Cardiac fibroblast (primary cell): ENCODE results near the gene TFG.

ENCODE experiments used
- DNase-seq, 2 donors: peaks; one replicate each; pipeline versions ENCODE4 v3.0.0 to v3.0.0-alpha.2; 2010; ENCODE audit warnings: low read depth in 2 of 2
- H3K4me3 ChIP-seq, 2 donors: replicated peaks in 1 of 2; 1 replicate in 1 of 2; 2 replicates in 1 of 2; pipeline ENCODE4 v1.5.1; 2011; ENCODE audit warnings: low read depth in 2 of 2, low read length in 2 of 2, mild to moderate bottlenecking in 2 of 2, moderate library complexity in 1 of 2
- CTCF ChIP-seq: IDR thresholded peaks from one replicate; pipeline ENCODE4 v1.5.1; 2011; ENCODE audit warnings: low read depth, mild to moderate bottlenecking, low read length, inconsistent platforms

The TFG gene

DNA sequence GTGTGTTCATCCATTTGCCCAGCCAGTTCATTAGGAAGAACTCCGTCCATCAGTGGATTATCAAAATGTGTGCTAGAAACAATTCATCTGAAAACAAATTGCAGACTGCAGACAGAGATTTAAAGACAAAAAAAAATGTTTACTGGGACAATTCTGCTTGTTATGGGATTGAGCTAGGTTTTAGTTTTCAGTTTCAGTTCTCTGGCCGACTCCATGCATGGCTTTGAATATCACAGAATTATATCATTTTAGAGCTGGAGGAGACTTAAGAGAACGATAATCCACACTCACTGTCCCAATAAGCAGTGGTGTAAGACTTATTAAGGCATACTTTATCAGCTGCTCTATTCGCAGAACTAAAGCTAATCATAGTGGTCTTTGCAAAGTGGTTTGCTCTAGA lies 51.1 kb downstream of the TFG start:
- no peak for DNase-seq
- no peak for TF ChIP-seq CTCF
- no peak overlapping the region for H3K4me3 ChIP-seq

- no peak overlapping the region for H3K4me3 ChIP-seq
- peak; percentile 34 for TF ChIP-seq CTCF
- no peak for DNase-seq
These were observed 52.1 kb downstream of the TFG start for GRCh38 chr3:100761211-100761942.

DNA sequence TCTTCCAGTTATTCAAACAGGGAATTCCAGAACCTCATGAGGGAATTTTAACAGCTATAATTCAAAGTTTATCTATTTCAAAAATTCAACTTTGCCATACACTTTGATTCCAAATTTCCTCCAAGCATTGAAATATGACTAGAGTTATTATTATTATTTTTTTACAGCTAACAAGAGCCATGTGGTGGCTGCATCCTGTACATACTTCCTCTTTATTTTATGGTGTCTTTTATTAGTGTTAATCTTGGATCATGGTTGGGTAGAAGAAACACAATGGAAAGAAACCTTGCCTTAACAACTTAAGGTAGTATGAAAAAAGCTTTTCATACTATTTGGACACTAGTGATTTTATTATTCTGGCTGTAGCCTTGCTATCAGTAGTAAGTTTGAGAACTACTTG lies 52.7 kb downstream of the TFG start:
- TF ChIP-seq CTCF, result no peak
- DNase-seq, result no peak
- no peak overlapping the region for H3K4me3 ChIP-seq

- no peak for TF ChIP-seq CTCF
- H3K4me3 ChIP-seq, result no peak overlapping the region
- DNase-seq, result no peak
These were observed 56.2 kb downstream of the TFG start for GRCh38 chr3:100765437-100765975.

GRCh38 chr3:100766069-100766468 lies 56.8 kb downstream of the TFG start:
- no peak for TF ChIP-seq CTCF
- no peak for DNase-seq
- no peak overlapping the region for H3K4me3 ChIP-seq

- H3K4me3 ChIP-seq, result no peak overlapping the region
- no peak for DNase-seq
- no peak for TF ChIP-seq CTCF
These were observed 60.4 kb downstream of the TFG start for GRCh38 chr3:100769693-100770092.
